ENCODE data around the gene PRKN.

Gene PRKN

GRCh38 chr6:161494566-161494965 is 1233.0 kb downstream of the PRKN start:
- no peak for DNase-seq

GRCh38 chr6:161493576-161494118 is 1233.9 kb downstream of the PRKN start:
- DNase-seq: no peak

- DNase-seq: no peak
These were observed 1237.8 kb downstream of the PRKN start for GRCh38 chr6:161489626-161490306.

- DNase-seq: no peak
These were observed 1239.9 kb downstream of the PRKN start for GRCh38 chr6:161487694-161488093.

DNA sequence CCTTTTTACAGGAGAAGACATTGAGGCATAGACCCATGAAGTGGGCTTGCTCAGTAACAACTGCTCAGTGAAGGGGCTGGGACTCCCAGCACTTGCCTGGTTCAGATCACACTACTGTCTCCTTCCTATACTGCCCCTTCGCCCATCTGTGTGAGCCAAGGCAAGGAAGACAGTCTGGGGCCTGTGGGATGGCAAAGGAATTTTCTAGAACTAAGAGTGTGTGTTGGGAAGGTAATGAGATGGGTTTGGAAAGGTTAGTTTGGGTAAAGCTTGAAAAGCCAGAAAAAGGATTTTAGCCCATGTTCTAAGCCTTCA is 1240.4 kb downstream of the PRKN start:
- no peak for DNase-seq

GRCh38 chr6:161486361-161487216 is 1241.0 kb downstream of the PRKN start:
- DNase-seq: no peak

DNA sequence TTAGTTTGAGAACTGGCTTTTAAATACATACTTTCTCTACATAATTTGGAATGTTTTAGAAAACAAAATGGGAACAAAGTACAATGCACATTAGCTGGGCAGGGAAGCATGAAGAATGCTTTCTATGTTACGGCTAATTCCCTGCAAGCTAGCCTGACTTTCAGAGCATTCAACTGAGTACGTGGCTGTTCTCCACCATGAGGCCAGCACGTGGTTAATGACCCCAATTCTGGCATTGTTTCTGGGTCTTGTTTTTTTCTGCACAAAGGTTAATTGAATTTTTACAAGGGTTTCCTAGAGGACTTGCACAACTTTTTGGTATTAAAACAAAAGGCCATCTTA is 1245.1 kb downstream of the PRKN start:
- DNase-seq: no peak

DNA sequence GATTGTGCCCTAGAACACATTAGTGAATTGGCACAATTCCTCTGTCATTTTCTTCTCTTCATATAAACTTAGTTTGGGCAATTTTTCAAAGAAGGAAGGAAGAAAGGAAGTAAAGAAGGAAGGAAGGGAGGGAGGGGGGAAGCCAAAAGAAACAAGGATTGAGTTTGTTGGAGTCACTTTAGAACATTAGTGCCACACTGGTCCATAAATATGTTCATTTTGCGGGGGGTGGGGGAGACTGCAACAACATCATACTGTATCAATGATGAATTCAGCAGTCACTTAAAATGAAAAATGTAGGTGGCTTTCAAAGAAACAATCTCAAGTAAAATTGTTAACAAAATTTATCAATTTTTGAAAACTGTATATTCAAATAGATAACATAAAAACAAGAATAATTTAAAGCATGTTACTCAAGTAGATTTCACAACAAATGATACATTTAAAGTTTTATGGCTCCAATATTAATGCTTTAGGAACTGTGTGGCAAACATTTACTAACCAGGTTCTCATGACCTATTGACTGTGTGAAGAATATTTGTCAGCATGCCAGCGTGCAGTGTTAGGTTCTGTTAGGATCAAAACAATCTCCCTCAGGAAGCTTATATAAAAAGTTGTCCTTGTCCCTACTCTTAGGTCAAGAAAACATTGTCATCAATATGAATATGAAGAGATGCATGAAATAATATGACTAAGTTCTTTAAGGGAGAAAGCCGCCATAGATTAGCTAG is 1245.6 kb downstream of the PRKN start:
- DNase-seq: no peak

GRCh38 chr6:161480421-161481155 is 1247.0 kb downstream of the PRKN start:
- no peak for DNase-seq

DNA sequence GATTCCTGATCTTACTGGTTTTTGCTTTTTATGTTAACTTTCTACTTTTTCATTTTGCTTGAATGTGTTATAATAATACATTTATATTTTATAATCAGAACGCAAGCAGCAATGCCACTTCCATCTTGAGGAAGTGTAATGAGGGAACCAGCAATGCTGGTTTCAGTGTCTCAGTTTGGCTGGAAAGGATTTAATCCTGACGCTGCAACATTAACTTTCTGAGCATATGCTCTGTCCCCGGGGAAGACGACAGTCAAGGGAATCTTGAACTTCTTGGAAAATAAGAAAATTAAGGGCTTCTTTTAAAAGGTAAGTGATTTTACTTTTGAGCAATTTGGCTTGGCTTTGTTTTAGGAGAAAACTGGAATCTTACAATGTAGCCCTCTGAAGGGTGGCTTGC is 1248.2 kb downstream of the PRKN start:
- no peak for DNase-seq

DNA sequence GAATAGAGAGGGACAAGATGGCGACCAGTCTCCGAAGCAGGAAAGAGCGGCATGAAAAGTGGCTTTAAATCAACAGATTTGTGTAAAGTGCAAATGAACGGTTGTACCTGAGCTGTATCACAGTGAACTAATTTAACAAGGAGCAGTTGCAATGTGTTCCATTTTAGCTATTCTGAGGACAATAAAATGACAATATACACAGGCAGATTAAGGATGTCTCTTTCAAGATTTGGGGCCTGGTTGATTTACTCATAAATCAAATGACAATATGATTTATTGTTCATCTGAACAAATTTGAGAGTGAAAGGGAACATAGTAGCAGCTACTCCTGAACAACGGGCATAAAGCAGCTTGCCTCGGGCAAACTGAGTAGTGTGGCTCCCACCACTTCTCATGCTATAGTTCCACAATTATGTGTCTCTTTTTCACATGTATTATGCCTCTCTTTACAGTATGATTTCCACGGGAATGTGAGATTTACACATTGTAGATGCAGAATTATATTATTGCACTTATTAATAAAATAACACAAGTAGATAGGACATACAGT is 1249.6 kb downstream of the PRKN start:
- no peak for DNase-seq

DNA sequence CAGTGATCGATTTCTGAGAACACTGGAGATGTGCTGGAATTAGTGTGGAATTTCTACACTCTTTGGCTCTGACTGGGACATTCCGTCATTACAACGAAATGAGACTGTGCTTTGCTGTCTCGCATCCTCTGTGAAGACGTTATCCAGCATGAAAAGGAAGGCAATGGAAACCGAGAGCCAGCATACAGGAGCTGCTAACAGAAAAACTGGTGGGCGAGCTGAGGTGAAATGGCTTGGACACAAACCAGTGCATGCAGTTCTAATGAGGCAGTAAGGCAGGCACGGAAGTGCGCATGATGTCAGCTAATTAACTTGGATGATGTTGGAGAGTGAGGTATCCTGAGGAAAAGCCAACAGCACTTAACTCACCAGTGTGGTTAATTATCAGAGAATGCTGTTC is 1250.9 kb downstream of the PRKN start:
- no peak for DNase-seq

- no peak for DNase-seq
These were observed 1262.2 kb downstream of the PRKN start for GRCh38 chr6:161465403-161465802.

GRCh38 chr6:161463071-161463470 is 1264.5 kb downstream of the PRKN start:
- no peak for DNase-seq

DNA sequence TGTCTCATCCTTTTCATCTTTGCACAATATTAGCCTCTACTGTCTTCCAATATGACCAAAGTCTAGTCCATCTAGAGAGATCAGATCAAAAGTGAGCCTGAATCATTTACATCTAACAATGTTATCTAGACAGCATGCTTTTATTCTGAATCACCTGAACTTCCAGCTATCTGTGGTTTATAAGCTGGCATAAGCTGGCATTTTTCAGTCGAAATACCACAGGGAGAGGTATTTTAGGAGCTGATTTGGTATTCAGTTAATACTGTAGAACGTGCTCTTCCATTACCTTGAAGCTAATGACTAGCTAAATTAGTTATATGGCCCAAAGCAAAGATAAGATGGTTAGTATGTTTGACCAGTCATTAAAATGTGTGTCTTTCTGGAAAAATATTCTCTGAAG is 1265.4 kb downstream of the PRKN start:
- DNase-seq: no peak

- DNase-seq: no peak
These were observed 1268.5 kb downstream of the PRKN start for GRCh38 chr6:161459008-161459615.

GRCh38 chr6:161458201-161458951 is 1269.2 kb downstream of the PRKN start:
- DNase-seq: no peak

GRCh38 chr6:161455848-161456247 is 1271.7 kb downstream of the PRKN start:
- no peak for DNase-seq

GRCh38 chr6:161453558-161453957 is 1274.0 kb downstream of the PRKN start:
- no peak for DNase-seq

DNA sequence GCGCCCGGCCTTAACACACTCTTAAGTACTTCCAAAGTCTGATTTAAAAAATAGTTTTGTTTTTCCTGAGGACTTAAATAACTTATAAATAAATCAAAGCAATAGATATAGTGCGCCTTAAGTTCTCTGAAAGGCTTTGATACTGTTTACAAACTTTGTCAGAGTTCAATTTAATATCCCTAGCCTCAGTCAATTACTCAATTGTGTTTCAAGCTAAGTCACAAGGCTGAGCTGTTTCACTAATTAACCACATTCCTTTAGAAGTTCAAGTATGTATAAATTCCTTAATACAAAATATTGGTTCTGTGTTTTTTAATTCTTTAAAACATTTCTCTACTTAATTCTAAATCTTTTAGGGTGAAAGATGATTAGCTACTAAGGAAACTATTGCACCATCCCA is 1275.3 kb downstream of the PRKN start:
- DNase-seq: no peak

GRCh38 chr6:161449521-161449920 is 1278.0 kb downstream of the PRKN start:
- DNase-seq: no peak

DNA sequence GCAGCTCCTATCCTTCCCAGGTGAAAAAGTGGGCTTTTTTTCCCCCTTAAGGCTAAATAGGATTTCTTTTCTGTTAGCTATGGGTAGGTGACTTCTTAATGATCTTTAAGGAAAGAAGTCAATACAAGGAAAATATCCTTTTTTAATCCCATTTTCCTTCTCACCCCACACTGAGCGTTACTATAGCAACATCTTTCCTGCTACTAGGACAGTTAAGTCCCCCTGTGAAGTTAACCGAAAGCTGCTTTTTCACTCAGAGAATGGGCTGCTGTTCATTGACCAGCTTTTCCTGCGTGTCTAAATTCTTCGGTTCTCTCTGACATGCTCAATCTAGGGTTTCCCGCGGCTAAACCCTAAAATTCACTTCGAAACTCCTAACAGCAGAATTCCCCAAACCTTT is 1280.6 kb downstream of the PRKN start:
- no peak for DNase-seq

All from NCI-H526 (cell line).